ENCODE measurements around the gene TLX2. TPM values are rescaled to one million over a fixed set of nuclear protein-coding genes. Genes with fewer than 3 reads are reported as not detected.

TLX2 gene
- total and polyA plus RNA-seq, 2 of the 13 experiments (the other 11 are each of a cell fraction or from before 2014, with no cell fraction given), result 0.05 to 0.20 TPM

DNA sequence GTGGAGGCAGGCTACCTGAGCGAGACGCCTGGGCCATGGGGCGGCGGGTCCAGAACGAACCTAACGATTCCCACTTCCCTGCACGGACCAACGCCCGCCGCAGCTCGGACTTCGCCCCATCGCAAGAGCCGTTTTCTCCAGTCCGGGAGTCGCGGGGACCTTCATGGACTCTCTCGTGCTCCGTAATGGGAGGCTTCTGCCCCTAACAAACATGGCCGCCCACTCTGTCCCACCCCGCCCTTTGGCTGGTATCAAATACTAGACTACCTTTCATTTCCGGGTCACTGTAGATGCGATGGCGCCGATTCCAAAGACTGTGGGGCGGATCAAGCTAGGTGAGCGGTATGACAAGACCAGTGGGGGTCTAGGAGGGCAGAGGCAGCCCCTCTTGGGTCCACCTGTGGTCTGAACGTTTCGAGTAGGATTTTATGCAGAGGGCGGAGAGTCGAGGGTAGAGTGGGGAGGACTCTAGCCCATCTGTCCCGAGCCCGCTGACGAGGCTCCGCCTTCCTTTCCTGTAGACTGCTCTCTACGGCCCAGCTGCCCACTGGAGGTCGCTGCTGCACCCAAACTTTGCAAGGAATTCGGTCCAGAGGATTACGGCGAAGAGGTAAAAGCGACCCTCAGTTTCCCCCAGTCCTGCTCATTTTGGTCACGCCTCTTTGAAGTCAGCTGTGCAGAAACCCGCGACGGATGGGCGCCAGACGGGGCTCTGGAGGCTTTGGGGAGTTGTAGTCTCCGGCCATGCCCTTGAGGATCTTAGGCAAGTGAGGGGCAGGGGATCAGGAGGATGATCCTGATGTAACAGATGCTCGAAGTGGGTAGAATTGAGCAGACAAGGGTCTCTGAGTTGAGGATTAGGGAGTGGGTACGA is 31.2 kb upstream of the TLX2 start, which contains the start of the genes CCDC142 and TTC31 (continued):
- TF ChIP-seq, protein P1, sequence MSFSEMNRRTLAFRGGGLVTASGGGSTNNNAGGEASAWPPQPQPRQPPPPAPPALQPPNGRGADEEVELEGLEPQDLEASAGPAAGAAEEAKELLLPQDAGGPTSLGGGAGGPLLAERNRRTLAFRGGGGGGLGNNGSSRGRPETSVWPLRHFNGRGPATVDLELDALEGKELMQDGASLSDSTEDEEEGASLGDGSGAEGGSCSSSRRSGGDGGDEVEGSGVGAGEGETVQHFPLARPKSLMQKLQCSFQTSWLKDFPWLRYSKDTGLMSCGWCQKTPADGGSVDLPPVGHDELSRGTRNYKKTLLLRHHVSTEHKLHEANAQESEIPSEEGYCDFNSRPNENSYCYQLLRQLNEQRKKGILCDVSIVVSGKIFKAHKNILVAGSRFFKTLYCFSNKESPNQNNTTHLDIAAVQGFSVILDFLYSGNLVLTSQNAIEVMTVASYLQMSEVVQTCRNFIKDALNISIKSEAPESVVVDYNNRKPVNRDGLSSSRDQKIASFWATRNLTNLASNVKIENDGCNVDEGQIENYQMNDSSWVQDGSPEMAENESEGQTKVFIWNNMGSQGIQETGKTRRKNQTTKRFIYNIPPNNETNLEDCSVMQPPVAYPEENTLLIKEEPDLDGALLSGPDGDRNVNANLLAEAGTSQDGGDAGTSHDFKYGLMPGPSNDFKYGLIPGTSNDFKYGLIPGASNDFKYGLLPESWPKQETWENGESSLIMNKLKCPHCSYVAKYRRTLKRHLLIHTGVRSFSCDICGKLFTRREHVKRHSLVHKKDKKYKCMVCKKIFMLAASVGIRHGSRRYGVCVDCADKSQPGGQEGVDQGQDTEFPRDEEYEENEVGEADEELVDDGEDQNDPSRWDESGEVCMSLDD (CRISPR knock-in tag; IDR thresholded peaks at IDR 0.05; ENCODE audit: borderline replicate concordance), result no peak
- TF ChIP-seq ZNF143 (CRISPR knock-in tag; IDR thresholded peaks at IDR 0.05) (peak; percentile 86), NR2F1 (CRISPR knock-in tag; IDR thresholded peaks at IDR 0.05) (no peak), FOXO1 (CRISPR knock-in tag; IDR thresholded peaks at IDR 0.05) (no peak), ZBTB1 (CRISPR knock-in tag; IDR thresholded peaks at IDR 0.05; ENCODE audit: borderline replicate concordance) (no peak), ZNF546 (CRISPR knock-in tag; conservative IDR thresholded peaks at IDR 0.05) (peak; percentile 94; the same call in 1 of the 2 replicates), ZNF660 (CRISPR knock-in tag; IDR thresholded peaks at IDR 0.05; ENCODE audit: borderline replicate concordance, low read depth) (0 out of 2 replicates have a peak, but pooled peaks have one; percentile 44), ZNF160 (CRISPR knock-in tag; IDR thresholded peaks at IDR 0.05) (0 out of 2 replicates have a peak, but pooled peaks have one; percentile 2), TRIM24 (CRISPR knock-in tag; IDR thresholded peaks at IDR 0.05) (peak; percentile 25; the same call in 1 of the 2 replicates), MED1 (CRISPR knock-in tag; IDR thresholded peaks at IDR 0.05) (peak; percentile 75), CREB1 (IDR thresholded peaks at IDR 0.05) (no peak), CREB1 (CRISPR knock-in tag; IDR thresholded peaks at IDR 0.05) (peak; percentile 91), RARG (CRISPR knock-in tag; IDR thresholded peaks at IDR 0.05; ENCODE audit: low read depth) (no peak; the same call in 1 of the 2 replicates)
- TF ChIP-seq, protein P2, sequence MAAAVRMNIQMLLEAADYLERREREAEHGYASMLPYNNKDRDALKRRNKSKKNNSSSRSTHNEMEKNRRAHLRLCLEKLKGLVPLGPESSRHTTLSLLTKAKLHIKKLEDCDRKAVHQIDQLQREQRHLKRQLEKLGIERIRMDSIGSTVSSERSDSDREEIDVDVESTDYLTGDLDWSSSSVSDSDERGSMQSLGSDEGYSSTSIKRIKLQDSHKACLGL (CRISPR knock-in tag; IDR thresholded peaks at IDR 0.05), result no peak
- TF ChIP-seq, protein P3, sequence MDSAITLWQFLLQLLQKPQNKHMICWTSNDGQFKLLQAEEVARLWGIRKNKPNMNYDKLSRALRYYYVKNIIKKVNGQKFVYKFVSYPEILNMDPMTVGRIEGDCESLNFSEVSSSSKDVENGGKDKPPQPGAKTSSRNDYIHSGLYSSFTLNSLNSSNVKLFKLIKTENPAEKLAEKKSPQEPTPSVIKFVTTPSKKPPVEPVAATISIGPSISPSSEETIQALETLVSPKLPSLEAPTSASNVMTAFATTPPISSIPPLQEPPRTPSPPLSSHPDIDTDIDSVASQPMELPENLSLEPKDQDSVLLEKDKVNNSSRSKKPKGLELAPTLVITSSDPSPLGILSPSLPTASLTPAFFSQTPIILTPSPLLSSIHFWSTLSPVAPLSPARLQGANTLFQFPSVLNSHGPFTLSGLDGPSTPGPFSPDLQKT (CRISPR knock-in tag; IDR thresholded peaks at IDR 0.05; ENCODE audit: borderline replicate concordance), result no peak
- TF ChIP-seq, protein P4, sequence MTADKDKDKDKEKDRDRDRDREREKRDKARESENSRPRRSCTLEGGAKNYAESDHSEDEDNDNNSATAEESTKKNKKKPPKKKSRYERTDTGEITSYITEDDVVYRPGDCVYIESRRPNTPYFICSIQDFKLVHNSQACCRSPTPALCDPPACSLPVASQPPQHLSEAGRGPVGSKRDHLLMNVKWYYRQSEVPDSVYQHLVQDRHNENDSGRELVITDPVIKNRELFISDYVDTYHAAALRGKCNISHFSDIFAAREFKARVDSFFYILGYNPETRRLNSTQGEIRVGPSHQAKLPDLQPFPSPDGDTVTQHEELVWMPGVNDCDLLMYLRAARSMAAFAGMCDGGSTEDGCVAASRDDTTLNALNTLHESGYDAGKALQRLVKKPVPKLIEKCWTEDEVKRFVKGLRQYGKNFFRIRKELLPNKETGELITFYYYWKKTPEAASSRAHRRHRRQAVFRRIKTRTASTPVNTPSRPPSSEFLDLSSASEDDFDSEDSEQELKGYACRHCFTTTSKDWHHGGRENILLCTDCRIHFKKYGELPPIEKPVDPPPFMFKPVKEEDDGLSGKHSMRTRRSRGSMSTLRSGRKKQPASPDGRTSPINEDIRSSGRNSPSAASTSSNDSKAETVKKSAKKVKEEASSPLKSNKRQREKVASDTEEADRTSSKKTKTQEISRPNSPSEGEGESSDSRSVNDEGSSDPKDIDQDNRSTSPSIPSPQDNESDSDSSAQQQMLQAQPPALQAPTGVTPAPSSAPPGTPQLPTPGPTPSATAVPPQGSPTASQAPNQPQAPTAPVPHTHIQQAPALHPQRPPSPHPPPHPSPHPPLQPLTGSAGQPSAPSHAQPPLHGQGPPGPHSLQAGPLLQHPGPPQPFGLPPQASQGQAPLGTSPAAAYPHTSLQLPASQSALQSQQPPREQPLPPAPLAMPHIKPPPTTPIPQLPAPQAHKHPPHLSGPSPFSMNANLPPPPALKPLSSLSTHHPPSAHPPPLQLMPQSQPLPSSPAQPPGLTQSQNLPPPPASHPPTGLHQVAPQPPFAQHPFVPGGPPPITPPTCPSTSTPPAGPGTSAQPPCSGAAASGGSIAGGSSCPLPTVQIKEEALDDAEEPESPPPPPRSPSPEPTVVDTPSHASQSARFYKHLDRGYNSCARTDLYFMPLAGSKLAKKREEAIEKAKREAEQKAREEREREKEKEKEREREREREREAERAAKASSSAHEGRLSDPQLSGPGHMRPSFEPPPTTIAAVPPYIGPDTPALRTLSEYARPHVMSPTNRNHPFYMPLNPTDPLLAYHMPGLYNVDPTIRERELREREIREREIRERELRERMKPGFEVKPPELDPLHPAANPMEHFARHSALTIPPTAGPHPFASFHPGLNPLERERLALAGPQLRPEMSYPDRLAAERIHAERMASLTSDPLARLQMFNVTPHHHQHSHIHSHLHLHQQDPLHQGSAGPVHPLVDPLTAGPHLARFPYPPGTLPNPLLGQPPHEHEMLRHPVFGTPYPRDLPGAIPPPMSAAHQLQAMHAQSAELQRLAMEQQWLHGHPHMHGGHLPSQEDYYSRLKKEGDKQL (CRISPR knock-in tag; IDR thresholded peaks at IDR 0.05; ENCODE audit: low read depth), result no peak; the same call in 1 of the 2 replicates

Data from HepG2 (cell line).